Upper lobe of left lung (tissue), 6 donors: Measurements from ENCODE around the gene PBLD. TPM values are rescaled to one million over a fixed set of nuclear protein-coding genes. Genes with fewer than 3 reads are reported as not detected.

Source experiments
- ATAC-seq, 2 donors: fragments of 200-7000 bp; cut with Tn5 transposase; one replicate each; pipeline ENCODE4 v1.9.1; 2022; ENCODE audit warnings: mild to moderate bottlenecking in 2 of 2, moderate library complexity in 2 of 2; ENCODE audit not compliant: low FRiP score in 2 of 2
- DNase-seq, 2 donors: peaks; one replicate each; pipeline ENCODE4 v3.0.0-alpha.2; 2019 to 2020
- H3K27ac ChIP-seq, 4 donors: fragments of 200-600 bp; sonication (generic); one replicate each; pipeline ENCODE4 v1.5.1; 2016 to 2019
- H3K27me3 ChIP-seq, 4 donors: fragments of 200-600 bp; sonication (generic); one replicate each; pipeline ENCODE4 v1.5.1; 2017 to 2019
- H3K36me3 ChIP-seq, 4 donors: fragments of 200-600 bp; sonication (generic); one replicate each; pipeline ENCODE4 v1.5.1; 2016 to 2019
- H3K4me1 ChIP-seq, 4 donors: fragments of 200-600 bp; sonication (generic); one replicate each; pipeline ENCODE4 v1.5.1; 2018 to 2019
- H3K4me3 ChIP-seq, 4 donors: fragments of 200-600 bp; sonication (generic); one replicate each; pipeline ENCODE4 v1.5.1; 2017 to 2019; ENCODE audit warnings: mild to moderate bottlenecking in 2 of 4, moderate library complexity in 1 of 4
- H3K9me3 ChIP-seq, 4 donors: fragments of 200-600 bp; sonication (generic); one replicate each; pipeline ENCODE4 v1.5.1; 2018 to 2019
- EP300 ChIP-seq, 4 donors: sonication (generic); formaldehyde crosslinking; IDR thresholded peaks; one replicate each; pipeline ENCODE4 v1.5.1; 2017; ENCODE audit warnings: antibody characterized with exemption in 4 of 4, control low read depth in 2 of 4
- POLR2A ChIP-seq, 4 donors: fragments of 450-650 bp; IDR thresholded peaks; one replicate each; pipeline ENCODE4 v1.5.1; 2016 to 2017; ENCODE audit warnings: antibody characterized with exemption in 4 of 4, mild to moderate bottlenecking in 2 of 4
- POLR2AphosphoS5 ChIP-seq, 2 donors: sonication (generic); formaldehyde crosslinking; IDR thresholded peaks; one replicate each; pipeline ENCODE4 v1.5.1; 2017; ENCODE audit warnings: antibody characterized with exemption in 2 of 2
- WGBS, 2 donors: methylation state at CpG; one replicate each; pipeline ENCODE4 v1.1.5; 2017 to 2018; 5-methylcytosine and 5-hydroxymethylcytosine counted together
- total RNA-seq, 6 donors: library from RNA; depleted of rRNA in 4 of 6; stranded (reverse); fragments of >200 nt in 4 of 6; gene quantifications; one replicate each; pipeline versions ENCODE4 v1.1.0 to v1.2.1, GENCODE V29; 2016 to 2021
- TF ChIP-seq, protein P1 (sequence below), 6 experiments: fragments of 450-650 bp in 4 of 6; fragments of 200-600 bp in 2 of 6; sonication (generic) in 2 of 6; IDR thresholded peaks; one replicate each; pipeline ENCODE4 v1.5.1; 2016 to 2019; ENCODE audit warnings: antibody characterized with exemption in 6 of 6
- donor health status: DM: no; HTN: no; CAD: no; lungs with moderate emphysema.
- donor health status: DM: no; HTN: yes; CAD: no; lungs with severe emphysema.

Gene PBLD
- total RNA-seq, 6 donors from 2014 or later: 1.8 to 21.0 (median 4.3) TPM

DNA sequence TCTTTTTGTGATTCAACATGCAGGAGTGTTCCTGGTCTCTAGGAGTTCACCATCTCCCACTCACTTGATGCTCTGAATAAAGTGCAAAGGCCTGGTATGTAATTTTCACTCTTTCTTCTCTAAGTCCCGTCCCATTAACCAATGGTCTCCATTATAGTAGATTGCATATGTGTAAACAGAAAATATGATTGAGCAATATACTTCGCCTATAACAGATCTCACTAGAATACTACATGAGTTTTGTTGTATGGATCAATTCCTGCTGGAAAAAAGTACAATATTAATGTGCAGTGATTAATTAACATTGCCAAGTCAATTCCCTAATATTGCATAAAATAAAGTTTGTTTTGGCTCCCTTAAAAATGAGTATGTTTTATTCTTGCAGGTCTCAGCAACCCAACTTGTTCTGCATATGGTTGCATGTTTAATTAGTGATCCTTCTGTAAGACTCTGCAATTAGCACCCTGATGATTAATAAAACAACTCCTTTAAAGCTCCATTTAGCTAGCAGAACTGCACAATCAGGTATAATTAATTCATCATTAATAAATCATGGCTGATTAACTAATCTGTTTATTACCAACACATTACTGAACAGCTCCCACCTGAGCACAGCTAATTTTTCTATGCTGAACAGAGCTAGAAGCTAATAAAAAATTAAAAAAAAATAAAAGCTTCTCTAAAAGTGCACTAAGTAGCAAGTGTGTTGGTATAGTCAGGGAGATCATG lies 63.0 kb downstream of the PBLD start:
- Histone ChIP-seq H3K9me3 (peaks cover 0 to 5% (median 3%) of the 10 kb centered on the region in 4 donors), H3K4me1 (no peaks in the 10 kb centered on the region), H3K27me3 (no peaks in the 10 kb centered on the region), H3K36me3 (no peaks in the 10 kb centered on the region), H3K4me3 (no peak overlapping the region), H3K27ac (no peak overlapping the region)
- WGBS, 2 donors: 94 to 96% methylated on average over 2 of the region's 2 CpGs
- ATAC-seq: no peak
- no peak for TF ChIP-seq POLR2AphosphoS5 (IDR thresholded peaks at IDR 0.05)
- TF ChIP-seq, protein P1, sequence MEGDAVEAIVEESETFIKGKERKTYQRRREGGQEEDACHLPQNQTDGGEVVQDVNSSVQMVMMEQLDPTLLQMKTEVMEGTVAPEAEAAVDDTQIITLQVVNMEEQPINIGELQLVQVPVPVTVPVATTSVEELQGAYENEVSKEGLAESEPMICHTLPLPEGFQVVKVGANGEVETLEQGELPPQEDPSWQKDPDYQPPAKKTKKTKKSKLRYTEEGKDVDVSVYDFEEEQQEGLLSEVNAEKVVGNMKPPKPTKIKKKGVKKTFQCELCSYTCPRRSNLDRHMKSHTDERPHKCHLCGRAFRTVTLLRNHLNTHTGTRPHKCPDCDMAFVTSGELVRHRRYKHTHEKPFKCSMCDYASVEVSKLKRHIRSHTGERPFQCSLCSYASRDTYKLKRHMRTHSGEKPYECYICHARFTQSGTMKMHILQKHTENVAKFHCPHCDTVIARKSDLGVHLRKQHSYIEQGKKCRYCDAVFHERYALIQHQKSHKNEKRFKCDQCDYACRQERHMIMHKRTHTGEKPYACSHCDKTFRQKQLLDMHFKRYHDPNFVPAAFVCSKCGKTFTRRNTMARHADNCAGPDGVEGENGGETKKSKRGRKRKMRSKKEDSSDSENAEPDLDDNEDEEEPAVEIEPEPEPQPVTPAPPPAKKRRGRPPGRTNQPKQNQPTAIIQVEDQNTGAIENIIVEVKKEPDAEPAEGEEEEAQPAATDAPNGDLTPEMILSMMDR (IDR thresholded peaks at IDR 0.05): no peak
- no peak for TF ChIP-seq EP300 (IDR thresholded peaks at IDR 0.05)
- TF ChIP-seq POLR2A (IDR thresholded peaks at IDR 0.05): no peak
- no peak for DNase-seq

DNA sequence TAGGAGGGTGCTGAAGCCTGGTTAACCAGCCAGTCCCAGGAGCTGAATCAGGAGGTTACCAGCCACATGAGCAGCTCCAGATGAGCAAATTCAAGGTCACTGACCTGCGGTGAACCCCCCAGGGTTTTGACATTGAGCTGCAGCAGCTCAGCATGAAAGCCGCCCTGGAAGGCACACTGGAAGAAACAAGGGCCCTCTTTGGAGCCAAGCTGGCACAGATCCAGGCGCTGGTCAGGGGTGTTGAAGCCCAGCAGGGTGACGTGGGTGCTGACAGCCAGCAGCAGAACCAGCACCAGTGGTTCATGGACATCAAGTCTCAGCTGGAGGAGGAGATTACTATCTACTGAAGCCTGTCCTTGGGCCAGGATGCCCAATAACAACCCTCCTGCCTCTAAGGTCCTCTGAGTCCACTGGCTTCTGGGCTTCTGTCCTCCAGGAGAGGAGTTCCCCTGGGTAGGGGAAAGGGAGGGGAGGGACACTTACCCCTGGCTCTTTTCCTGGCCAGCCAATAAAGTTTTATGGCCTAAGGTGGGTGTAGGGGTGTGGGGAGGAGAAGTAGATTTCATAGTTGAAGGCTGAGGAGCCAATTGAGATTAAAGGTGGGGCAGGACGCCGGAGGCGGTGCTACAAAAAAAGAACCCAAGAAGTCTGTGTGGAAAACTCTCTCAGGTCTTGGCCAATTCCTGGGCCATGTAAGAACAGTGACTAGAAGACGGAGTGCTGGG lies 71.4 kb downstream of the PBLD start:
- ATAC-seq (no peak), DNase-seq (no peak)
- Histone ChIP-seq H3K4me1 (no peaks in the 10 kb centered on the region), H3K9me3 (peaks cover 0 to 5% (median 3%) of the 10 kb centered on the region in 4 donors), H3K27me3 (no peaks in the 10 kb centered on the region), H3K27ac (no peak overlapping the region), H3K36me3 (no peaks in the 10 kb centered on the region), H3K4me3 (no peak overlapping the region)
- TF ChIP-seq, protein P1 (IDR thresholded peaks at IDR 0.05): no peak
- TF ChIP-seq EP300 (IDR thresholded peaks at IDR 0.05) (no peak), POLR2A (IDR thresholded peaks at IDR 0.05) (no peak), POLR2AphosphoS5 (IDR thresholded peaks at IDR 0.05) (no peak)
- WGBS, 2 donors: 95% methylated on average over 7 of the region's 8 CpGs

DNA sequence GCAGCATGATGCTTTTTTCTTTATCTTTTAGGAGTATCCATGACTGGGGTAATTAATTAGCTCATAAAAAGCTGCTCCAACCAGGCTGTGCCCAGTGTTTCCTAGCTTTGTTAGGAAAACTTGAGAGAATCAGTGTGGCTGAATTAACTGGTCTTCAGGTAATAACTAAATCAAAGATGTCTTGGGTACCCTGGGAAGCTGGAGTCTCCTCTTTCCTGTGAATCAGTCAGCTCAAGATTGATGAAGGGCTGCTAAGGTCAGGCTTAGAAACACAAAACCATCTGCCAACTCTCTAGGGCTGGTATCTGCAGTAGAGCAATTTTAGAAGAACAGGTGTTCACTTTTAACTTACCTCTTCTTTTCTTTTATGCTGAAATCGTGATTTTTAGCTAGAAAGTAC lies 79.4 kb downstream of the PBLD start:
- no peak for ATAC-seq
- Histone ChIP-seq H3K27ac (no peak overlapping the region), H3K4me1 (no peaks in the 10 kb centered on the region), H3K36me3 (no peaks in the 10 kb centered on the region), H3K4me3 (no peak overlapping the region), H3K9me3 (no peaks in the 10 kb centered on the region), H3K27me3 (no peaks in the 10 kb centered on the region)
- no peak for DNase-seq
- WGBS, 2 donors: 26 to 42% methylated on average over 1 of the region's 1 CpG
- no peak for TF ChIP-seq POLR2A (IDR thresholded peaks at IDR 0.05)

DNA sequence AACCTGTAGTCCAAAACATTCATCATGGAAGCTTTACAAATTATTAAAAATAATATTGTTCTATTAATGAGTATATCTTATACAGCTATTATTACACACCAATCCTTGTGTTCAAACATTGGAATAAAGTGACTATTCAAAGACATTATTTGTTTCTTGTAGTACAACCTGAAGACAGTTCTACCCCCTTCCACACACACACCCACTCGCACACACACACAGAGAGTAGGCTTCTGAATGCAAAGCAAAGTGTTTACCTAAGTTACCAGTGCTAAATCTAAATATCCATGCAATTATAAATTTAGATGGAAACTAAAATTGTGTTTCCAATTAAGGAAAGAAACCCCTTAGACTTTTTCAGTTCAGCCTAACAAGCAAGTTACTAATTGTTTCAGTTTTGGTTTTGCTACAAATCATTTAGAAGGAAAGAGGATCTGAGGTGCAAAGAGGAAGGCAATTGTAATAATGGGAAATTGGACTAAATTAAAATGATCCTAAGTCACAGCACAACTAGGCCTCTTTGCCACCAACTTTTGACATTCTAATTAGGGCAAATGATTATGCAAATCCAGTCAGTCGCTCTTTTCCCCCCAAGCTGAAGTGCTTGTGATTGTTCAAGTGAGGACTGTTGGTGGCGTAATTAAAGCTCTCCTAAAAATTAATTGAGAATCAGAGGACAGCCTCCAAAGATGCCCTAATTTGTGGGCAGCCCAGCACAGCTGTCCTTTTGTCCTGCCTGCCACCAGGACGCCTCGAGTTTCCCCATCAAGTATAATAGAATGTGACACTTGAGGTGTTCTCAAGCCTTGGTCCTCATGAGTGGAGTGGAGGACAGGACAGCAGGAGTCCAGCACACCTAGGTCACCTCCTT lies 80.9 kb downstream of the PBLD start:
- Histone ChIP-seq H3K27ac (no peak overlapping the region), H3K9me3 (no peaks in the 10 kb centered on the region), H3K27me3 (no peaks in the 10 kb centered on the region), H3K4me1 (no peaks in the 10 kb centered on the region), H3K36me3 (no peaks in the 10 kb centered on the region), H3K4me3 (no peak overlapping the region)
- 70 to 71% methylated on average over 5 of the region's 5 CpGs for WGBS, 2 donors
- DNase-seq (no peak), ATAC-seq (no peak)
- TF ChIP-seq EP300 (IDR thresholded peaks at IDR 0.05) (no peak), POLR2AphosphoS5 (IDR thresholded peaks at IDR 0.05) (no peak), POLR2A (IDR thresholded peaks at IDR 0.05) (no peak)
- TF ChIP-seq, protein P1 (IDR thresholded peaks at IDR 0.05): no peak

DNA sequence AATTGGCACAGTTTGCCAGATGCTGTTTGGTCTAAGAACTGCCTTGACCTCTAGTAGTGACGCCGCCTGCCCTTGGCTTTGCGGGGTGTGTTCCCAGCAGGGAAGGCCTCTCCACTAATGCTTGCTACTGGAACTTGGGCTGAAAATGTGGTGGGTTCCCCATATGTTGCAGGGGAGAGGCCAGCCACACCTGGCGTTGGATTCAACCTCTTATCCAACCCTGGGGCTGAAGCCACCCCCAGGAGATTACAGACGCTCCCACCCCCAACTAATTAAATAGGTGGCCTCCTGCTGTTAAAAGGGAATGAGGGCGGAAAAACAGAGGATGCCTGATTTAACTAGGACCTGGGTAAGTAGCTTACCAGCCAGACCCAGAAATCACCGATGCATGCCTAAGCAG lies 81.6 kb downstream of the PBLD start:
- Histone ChIP-seq H3K27me3 (no peaks in the 10 kb centered on the region), H3K4me1 (no peaks in the 10 kb centered on the region), H3K9me3 (no peaks in the 10 kb centered on the region), H3K36me3 (no peaks in the 10 kb centered on the region), H3K27ac (no peak overlapping the region), H3K4me3 (no peak overlapping the region)
- 88 to 92% methylated on average over 6 to 7 of the region's 7 CpGs for WGBS, 2 donors
- no peak for DNase-seq
- ATAC-seq: no peak
- TF ChIP-seq, protein P1 (IDR thresholded peaks at IDR 0.05): no peak
- TF ChIP-seq POLR2AphosphoS5 (IDR thresholded peaks at IDR 0.05) (no peak), POLR2A (IDR thresholded peaks at IDR 0.05) (no peak), EP300 (IDR thresholded peaks at IDR 0.05) (no peak)
